GM12892 (cell line): ENCODE data around the gene ZSCAN1.

Experiments
- POLR2A ChIP-seq: IDR thresholded peaks from 2 replicates; pipeline ENCODE4 v1.6.1; 2011; ENCODE audit warnings: low read depth, low read length, control low read depth
- POLR2AphosphoS5 ChIP-seq: IDR thresholded peaks from 2 replicates; pipeline ENCODE4 v1.6.1; 2011; ENCODE audit warnings: low read depth, low read length, control low read depth

- no peak for TF ChIP-seq POLR2A
- TF ChIP-seq POLR2AphosphoS5: no peak
Observed at GRCh38 chr19:58010507-58010906, 23.3 kb upstream of the ZSCAN1 start.
